HG02885 (cell line): ENCODE data around the gene TNS4.

Experiments
- ATAC-seq: cut with Tn5 transposase; IDR thresholded peaks from one replicate; pipeline ENCODE4 v1.9.1; 2021; ENCODE audit warnings: mild to moderate bottlenecking; ENCODE audit not compliant: unreplicated experiment, poor library complexity

Gene TNS4

GRCh38 chr17:40460604-40460967, 40.8 kb downstream of the TNS4 start:
- no peak for ATAC-seq

- no peak for ATAC-seq
These were observed 41.5 kb downstream of the TNS4 start for GRCh38 chr17:40459636-40460603.

GRCh38 chr17:40458851-40459482, 42.5 kb downstream of the TNS4 start:
- no peak for ATAC-seq

GRCh38 chr17:40457964-40458791, 43.2 kb downstream of the TNS4 start:
- ATAC-seq: no peak

GRCh38 chr17:40457369-40457768, 44.1 kb downstream of the TNS4 start:
- ATAC-seq: no peak

GRCh38 chr17:40456396-40456951, 44.9 kb downstream of the TNS4 start:
- ATAC-seq: no peak

- no peak for ATAC-seq
These were observed 46.8 kb downstream of the TNS4 start for GRCh38 chr17:40454613-40454995.

GRCh38 chr17:40453881-40454612, 47.4 kb downstream of the TNS4 start:
- no peak for ATAC-seq

- no peak for ATAC-seq
These were observed 48.5 kb downstream of the TNS4 start for GRCh38 chr17:40452921-40453378.

- ATAC-seq: no peak
These were observed 49.1 kb downstream of the TNS4 start for GRCh38 chr17:40452216-40452787.

GRCh38 chr17:40451420-40451819, 50.0 kb downstream of the TNS4 start:
- ATAC-seq: no peak

- ATAC-seq: no peak
These were observed 51.2 kb downstream of the TNS4 start for GRCh38 chr17:40450175-40450574.

- ATAC-seq: no peak
These were observed 52.7 kb downstream of the TNS4 start for GRCh38 chr17:40448639-40449261.

GRCh38 chr17:40448213-40448638, 53.2 kb downstream of the TNS4 start:
- ATAC-seq: no peak

GRCh38 chr17:40447806-40448205, 53.6 kb downstream of the TNS4 start:
- no peak for ATAC-seq

- ATAC-seq: no peak
These were observed 54.2 kb downstream of the TNS4 start for GRCh38 chr17:40447148-40447644.

- ATAC-seq: no peak
These were observed 55.5 kb downstream of the TNS4 start for GRCh38 chr17:40445751-40446468.
